ENCODE data around the gene RPL21.
"Not testable (repeated sequence)": the region's sequence is repeated elsewhere in the genome, so short reads cannot be mapped to it uniquely, and the experiment has no call there.

Gene RPL21

GRCh38 chr13:27293076-27293691 lies 41.8 kb downstream of the RPL21 start:
- no peak for DNase-seq

GRCh38 chr13:27293873-27294515 lies 42.6 kb downstream of the RPL21 start:
- DNase-seq, result no peak

GRCh38 chr13:27295096-27295495 lies 43.7 kb downstream of the RPL21 start:
- DNase-seq, result no peak

GRCh38 chr13:27295660-27296059 lies 44.3 kb downstream of the RPL21 start:
- DNase-seq, result no peak

- DNase-seq, result no peak
Measured at GRCh38 chr13:27296496-27296895, 45.1 kb downstream of the RPL21 start.

- no peak for DNase-seq
Measured at GRCh38 chr13:27298849-27299248, 47.5 kb downstream of the RPL21 start.

GRCh38 chr13:27300406-27300805 lies 49.0 kb downstream of the RPL21 start:
- not testable (repeated sequence) for DNase-seq

GRCh38 chr13:27300941-27301586 lies 49.7 kb downstream of the RPL21 start:
- DNase-seq, result no peak

GRCh38 chr13:27302643-27303262 lies 51.4 kb downstream of the RPL21 start:
- no peak for DNase-seq

- DNase-seq, result no peak
Measured at GRCh38 chr13:27304099-27304498, 52.7 kb downstream of the RPL21 start.

- DNase-seq, result no peak
Measured at GRCh38 chr13:27304611-27305010, 53.3 kb downstream of the RPL21 start.
